Fibroblast of lung (primary cell): ENCODE measurements around the gene DYRK2. TPM values are rescaled to one million over a fixed set of nuclear protein-coding genes. Genes with fewer than 3 reads are reported as not detected.

Source experiments
- DNase-seq, 2 donors: peaks; one replicate each; pipeline versions ENCODE4 v3.0.0 to v3.0.0-alpha.2; 2010; ENCODE audit warnings: low read depth in 2 of 2
- H2AFZ ChIP-seq: 2 replicates; pipeline ENCODE4 v1.5.1; 2012; ENCODE audit warnings: low read length, control low read depth, inconsistent platforms
- H3K27ac ChIP-seq: 2 replicates; pipeline ENCODE4 v1.5.1; 2011; ENCODE audit warnings: low read length, control low read depth; ENCODE audit not compliant: insufficient read depth
- H3K27me3 ChIP-seq: 2 replicates; pipeline ENCODE4 v1.5.1; 2011; ENCODE audit warnings: mild to moderate bottlenecking, low read length; ENCODE audit not compliant: control insufficient read depth, insufficient read depth
- H3K36me3 ChIP-seq: 2 replicates; pipeline ENCODE4 v1.5.1; 2011; ENCODE audit warnings: low read length; ENCODE audit not compliant: control insufficient read depth, insufficient read depth
- H3K4me1 ChIP-seq: 2 replicates; pipeline ENCODE4 v1.5.1; 2011; ENCODE audit warnings: low read length; ENCODE audit not compliant: control insufficient read depth, insufficient read depth; ENCODE audit errors: extremely low read depth
- H3K4me2 ChIP-seq: 2 replicates; pipeline ENCODE4 v1.5.1; 2011; ENCODE audit warnings: low read length, control low read depth; ENCODE audit not compliant: insufficient read depth; ENCODE audit errors: extremely low read depth
- H3K4me3 ChIP-seq, 4 experiments: fragments of 200-600 bp in 1 of 4; sonication (generic) in 1 of 4; replicated peaks in 1 of 4; 2 replicates each; pipeline ENCODE4 v1.5.1; 2011 to 2016; ENCODE audit warnings: low read length in 4 of 4, low read depth in 3 of 4, mild to moderate bottlenecking in 3 of 4, control low read depth in 2 of 4, inconsistent platforms in 1 of 4, mixed read lengths in 1 of 4; ENCODE audit not compliant: insufficient read depth in 1 of 4; ENCODE audit errors: control extremely low read depth in 1 of 4
- H3K79me2 ChIP-seq: 2 replicates; pipeline ENCODE4 v1.5.1; 2012; ENCODE audit warnings: mild to moderate bottlenecking, low read length, inconsistent platforms; ENCODE audit not compliant: control insufficient read depth, insufficient read depth
- H3K9ac ChIP-seq: 2 replicates; pipeline ENCODE4 v1.5.1; 2011; ENCODE audit warnings: mild to moderate bottlenecking, low read length, control low read depth; ENCODE audit not compliant: insufficient read depth
- H3K9me3 ChIP-seq: 2 replicates; pipeline ENCODE4 v1.5.1; 2012; ENCODE audit warnings: low read depth, low read length; ENCODE audit not compliant: control insufficient read depth, insufficient read depth
- H4K20me1 ChIP-seq: 2 replicates; pipeline ENCODE4 v1.5.1; 2011; ENCODE audit warnings: low read length; ENCODE audit not compliant: control insufficient read depth, insufficient read depth; ENCODE audit errors: extremely low read depth
- CTCF ChIP-seq, 2 donors: IDR thresholded peaks in 1 of 2; conservative IDR thresholded peaks in 1 of 2; 1 replicate in 1 of 2; 2 replicates in 1 of 2; pipeline ENCODE4 v1.5.1; 2011 to 2012; ENCODE audit warnings: low read length in 2 of 2, control low read depth in 1 of 2, inconsistent platforms in 1 of 2, low read depth in 1 of 2, mild to moderate bottlenecking in 1 of 2
- EZH2 ChIP-seq: IDR thresholded peaks from 2 replicates; pipeline ENCODE4 v1.5.1; 2012; ENCODE audit warnings: low read length, control low read depth, mild to moderate bottlenecking; ENCODE audit errors: missing control alignments
- polyA plus RNA-seq, 2 donors: library from polyadenylated mRNA; depleted of rRNA in 1 of 2; stranded (reverse) in 1 of 2; unstranded in 1 of 2; fragments of >200 nt; gene quantifications; 2 replicates each; pipeline ENCODE4 v1.2.1, GENCODE V29; 2011 to 2012; ENCODE audit warnings: missing spikeins in 1 of 2
- total RNA-seq: library from RNA; depleted of rRNA; stranded (reverse); fragments of >200 nt; gene quantifications from 2 replicates; pipeline ENCODE4 v1.2.1, GENCODE V29; 2014

DYRK2 gene
- total and polyA plus RNA-seq, 2 donors (not counting 1 experiment from before 2014, with no cell fraction given) = 18.7 to 22.5 TPM

- Histone ChIP-seq H3K36me3 (no peaks in the 10 kb centered on the region), H2AFZ (no peak overlapping the region), H3K4me3 (no peak overlapping the region), H3K9me3 (no peaks in the 10 kb centered on the region), H3K79me2 (no peaks in the 10 kb centered on the region), H4K20me1 (no peaks in the 10 kb centered on the region), H3K27me3 (no peaks in the 10 kb centered on the region), H3K27ac (no peak overlapping the region), H3K4me1 (no peaks in the 10 kb centered on the region), H3K4me2 (no peak overlapping the region), H3K9ac (no peak overlapping the region)
- no peak for TF ChIP-seq CTCF (conservative IDR thresholded peaks at IDR 0.05 in 1 of 2, IDR thresholded peaks at IDR 0.05 in 1 of 2; ENCODE audit: low read depth in 1 of 2, low read length in 2 of 2)
- TF ChIP-seq EZH2 = no peak
- no peak for DNase-seq
Measured at GRCh38 chr12:67623259-67623658, 25.3 kb upstream of the DYRK2 start.

GRCh38 chr12:67624355-67624754 lies 24.2 kb upstream of the DYRK2 start:
- no peak for TF ChIP-seq CTCF (conservative IDR thresholded peaks at IDR 0.05 in 1 of 2, IDR thresholded peaks at IDR 0.05 in 1 of 2; ENCODE audit: low read depth in 1 of 2, low read length in 2 of 2)
- no peak for TF ChIP-seq EZH2
- no peak overlapping the region for H3K4me2 ChIP-seq

GRCh38 chr12:67625004-67625403 lies 23.5 kb upstream of the DYRK2 start:
- no peak overlapping the region for H3K9ac ChIP-seq
- no peaks in the 10 kb centered on the region for H3K79me2 ChIP-seq
- H3K4me1 ChIP-seq = no peaks in the 10 kb centered on the region
- DNase-seq = peak in 1 of 2 donors; percentile 18
- no peaks in the 10 kb centered on the region for H4K20me1 ChIP-seq
- no peak overlapping the region for H2AFZ ChIP-seq
- H3K27ac ChIP-seq = no peak overlapping the region
- no peak overlapping the region for H3K4me3 ChIP-seq
- H3K36me3 ChIP-seq = no peaks in the 10 kb centered on the region
- H3K4me2 ChIP-seq = no peak overlapping the region
- H3K9me3 ChIP-seq = no peaks in the 10 kb centered on the region
- no peak for TF ChIP-seq EZH2
- no peak for TF ChIP-seq CTCF (conservative IDR thresholded peaks at IDR 0.05 in 1 of 2, IDR thresholded peaks at IDR 0.05 in 1 of 2; ENCODE audit: low read depth in 1 of 2, low read length in 2 of 2)
- no peaks in the 10 kb centered on the region for H3K27me3 ChIP-seq

More at GRCh38 chr12:67624355-67624754, 24.2 kb upstream of the DYRK2 start:
- H3K36me3 ChIP-seq = no peaks in the 10 kb centered on the region
- no peak overlapping the region for H3K4me3 ChIP-seq
- H3K9me3 ChIP-seq = no peaks in the 10 kb centered on the region
- no peak overlapping the region for H3K9ac ChIP-seq
- no peaks in the 10 kb centered on the region for H3K79me2 ChIP-seq
- H4K20me1 ChIP-seq = no peaks in the 10 kb centered on the region
- no peaks in the 10 kb centered on the region for H3K27me3 ChIP-seq
- no peak overlapping the region for H2AFZ ChIP-seq
- H3K27ac ChIP-seq = no peak overlapping the region
- H3K4me1 ChIP-seq = no peaks in the 10 kb centered on the region
- DNase-seq = no peak
